ENCODE results near the gene NUSAP1.
A peak's percentile ranks its signal among the peaks of the same experiment; 100 is the strongest.
"Not testable (repeated sequence)": the region's sequence is repeated elsewhere in the genome, so short reads cannot be mapped to it uniquely, and the experiment has no call there.

The NUSAP1 gene

GRCh38 chr15:41332194-41333025 lies at the start of gene NUSAP1, which contains the start of gene OIP5:
Gene NUSAP1 (plus strand): TSS chr15:41332881. CDS start chr15:41332958, 77 bp downstream.
Gene OIP5 (minus strand): TSS chr15:41332591. CDS start chr15:41332561, 30 bp downstream.
- DNase-seq (ENCODE audit: low spot score) = peak; percentile 94

DNA sequence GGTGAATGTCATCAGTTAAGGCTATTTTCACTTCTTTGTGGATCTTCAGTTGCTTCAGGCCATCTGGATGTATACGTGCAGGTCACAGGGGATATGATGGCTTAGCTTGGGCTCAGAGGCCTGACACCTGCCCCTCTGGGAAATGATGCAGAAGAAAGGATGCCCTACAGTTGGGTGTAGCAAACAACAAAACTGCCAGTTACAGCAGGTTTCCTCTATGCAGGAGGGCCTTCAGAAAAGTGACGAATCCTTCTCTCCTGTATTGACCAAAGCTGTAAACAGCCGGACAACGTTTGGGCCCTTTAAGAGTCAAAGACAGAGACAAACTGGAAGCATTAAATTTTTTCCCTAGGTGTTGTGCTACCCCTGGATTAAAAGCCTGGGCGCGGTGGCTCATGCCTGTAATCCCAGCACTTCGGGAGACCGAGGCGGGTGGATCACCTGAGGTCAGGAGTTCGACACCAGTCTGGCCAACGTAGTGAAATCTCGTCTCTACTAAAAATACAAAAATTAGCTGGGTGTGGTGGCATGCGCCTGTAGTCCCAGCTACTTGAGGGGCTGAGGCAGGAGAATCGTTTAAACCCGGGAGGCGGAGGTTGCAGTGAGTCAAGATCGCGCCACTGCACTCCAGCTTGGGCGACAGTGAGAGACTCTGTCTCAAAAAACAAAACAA lies 49.6 kb upstream of the NUSAP1 start:
- not testable (repeated sequence) for DNase-seq (ENCODE audit: low spot score)

- DNase-seq (ENCODE audit: low spot score) = peak; percentile 94
Observed at GRCh38 chr15:41283653-41284426, 48.8 kb upstream of the NUSAP1 start.

GRCh38 chr15:41284427-41285177 lies 48.1 kb upstream of the NUSAP1 start:
- peak; percentile 23 for DNase-seq (ENCODE audit: low spot score)

DNA sequence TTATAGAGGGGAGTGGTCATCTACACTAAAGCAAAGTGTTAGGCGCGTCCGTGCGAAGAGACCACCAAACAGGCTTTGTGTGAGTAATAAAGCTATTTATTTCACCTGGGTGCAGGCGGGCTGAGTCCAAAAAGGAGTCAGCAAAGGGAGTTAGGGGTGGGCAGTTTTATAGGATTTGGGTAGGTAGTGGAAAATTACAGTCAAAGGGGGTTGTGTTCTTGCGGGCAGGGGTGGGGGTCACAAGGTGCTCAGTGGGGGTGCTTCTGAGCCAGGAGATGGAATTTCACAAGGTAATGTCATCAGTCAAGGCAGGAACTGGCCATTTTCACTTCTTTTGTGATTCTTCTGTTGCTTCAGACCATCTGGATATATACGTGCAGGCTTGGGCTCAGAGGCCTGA lies 47.4 kb upstream of the NUSAP1 start:
- DNase-seq (ENCODE audit: low spot score) = no peak

GRCh38 chr15:41286665-41287333 lies 45.9 kb upstream of the NUSAP1 start:
- no peak for DNase-seq (ENCODE audit: low spot score)

DNA sequence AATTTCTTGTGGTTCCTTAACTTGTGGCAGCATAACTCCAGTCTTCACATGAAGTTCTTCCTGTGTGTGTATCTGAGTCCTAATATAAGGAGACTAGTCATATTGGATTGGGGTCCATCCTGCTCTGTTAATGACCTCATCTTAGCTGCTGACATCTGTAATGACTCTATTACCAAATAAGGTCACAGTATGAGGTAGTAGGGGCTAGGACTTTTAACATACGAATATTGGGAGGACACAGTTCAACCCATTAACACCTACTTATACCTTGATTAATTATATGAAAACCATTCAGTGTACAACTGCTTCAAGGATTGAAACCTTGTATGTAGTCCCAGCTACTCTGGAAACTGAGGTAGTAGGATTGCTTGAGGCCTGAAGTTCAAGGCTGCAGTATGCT lies 44.2 kb upstream of the NUSAP1 start:
- DNase-seq (ENCODE audit: low spot score) = no peak

DNA sequence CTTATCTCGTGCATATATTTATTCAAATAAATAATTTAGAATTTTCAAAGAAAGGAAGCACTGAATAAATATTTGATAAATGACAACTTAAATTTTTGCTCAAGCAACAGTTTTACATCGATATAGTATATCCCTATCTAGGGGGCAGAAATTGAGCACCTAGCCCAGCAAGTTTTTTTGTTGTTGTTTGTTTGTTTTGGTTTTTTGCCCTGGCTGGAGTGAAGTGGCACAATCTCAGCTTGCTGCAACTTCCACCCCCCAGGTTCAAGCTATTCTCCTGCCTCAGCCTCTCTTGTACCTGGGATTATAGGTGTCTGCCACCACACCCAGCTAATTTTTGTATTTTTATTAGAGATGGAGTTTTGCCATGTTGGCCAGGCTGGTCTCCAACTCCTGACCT lies 42.7 kb upstream of the NUSAP1 start:
- no peak for DNase-seq (ENCODE audit: low spot score)

DNA sequence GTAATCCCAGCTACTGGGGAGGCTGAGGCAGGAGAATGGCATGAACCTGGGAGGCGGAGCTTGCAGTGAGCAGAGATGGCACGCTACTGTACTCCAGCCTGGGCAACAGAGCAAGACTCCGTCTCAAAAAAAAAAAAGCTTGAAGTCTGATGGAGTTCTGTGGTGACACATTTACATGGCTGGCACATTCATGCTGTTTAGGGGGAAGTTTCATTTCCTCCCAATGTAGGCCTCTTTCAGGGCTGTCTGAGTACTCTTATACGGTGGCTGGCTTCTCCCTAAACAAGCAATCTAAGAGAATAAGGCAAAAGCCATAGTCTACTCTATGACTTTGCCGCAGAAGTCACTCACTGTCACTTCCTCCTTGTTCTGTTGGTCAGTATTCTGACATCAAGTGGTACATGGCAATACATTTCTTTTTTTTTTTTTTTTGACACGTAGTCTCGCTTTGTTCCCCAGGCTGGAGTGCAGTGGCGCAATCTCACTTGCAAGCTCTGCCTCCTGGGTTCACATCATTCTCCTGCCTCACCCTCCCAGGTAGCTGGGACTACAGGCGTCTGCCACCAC lies 41.5 kb upstream of the NUSAP1 start:
- no peak for DNase-seq (ENCODE audit: low spot score)

DNA sequence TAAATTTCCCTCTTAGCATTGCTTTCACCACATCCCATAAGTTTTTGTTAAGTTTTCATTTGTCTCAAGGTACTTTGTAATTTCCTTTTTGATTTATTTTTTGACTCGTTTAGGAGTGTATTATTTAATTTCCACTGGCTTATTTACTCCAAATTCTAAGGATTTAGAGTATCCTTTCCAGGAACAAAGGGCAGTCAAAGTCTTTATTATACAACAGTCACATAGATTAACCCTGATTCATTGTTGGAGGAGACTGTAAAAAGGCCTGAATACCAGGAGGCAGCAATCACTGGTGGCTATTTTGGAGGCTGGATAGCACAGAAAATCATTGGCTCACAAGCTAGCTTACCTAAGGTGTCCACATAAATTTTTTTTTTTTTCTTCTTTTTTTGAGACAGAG lies 40.2 kb upstream of the NUSAP1 start:
- no peak for DNase-seq (ENCODE audit: low spot score)

- DNase-seq (ENCODE audit: low spot score) = not testable (repeated sequence)
Observed at GRCh38 chr15:41301139-41301538, 31.5 kb upstream of the NUSAP1 start.

- DNase-seq (ENCODE audit: low spot score) = no peak
Observed at GRCh38 chr15:41301587-41301986, 31.1 kb upstream of the NUSAP1 start.

GRCh38 chr15:41304149-41304770 lies 28.4 kb upstream of the NUSAP1 start:
- no peak for DNase-seq (ENCODE audit: low spot score)

DNA sequence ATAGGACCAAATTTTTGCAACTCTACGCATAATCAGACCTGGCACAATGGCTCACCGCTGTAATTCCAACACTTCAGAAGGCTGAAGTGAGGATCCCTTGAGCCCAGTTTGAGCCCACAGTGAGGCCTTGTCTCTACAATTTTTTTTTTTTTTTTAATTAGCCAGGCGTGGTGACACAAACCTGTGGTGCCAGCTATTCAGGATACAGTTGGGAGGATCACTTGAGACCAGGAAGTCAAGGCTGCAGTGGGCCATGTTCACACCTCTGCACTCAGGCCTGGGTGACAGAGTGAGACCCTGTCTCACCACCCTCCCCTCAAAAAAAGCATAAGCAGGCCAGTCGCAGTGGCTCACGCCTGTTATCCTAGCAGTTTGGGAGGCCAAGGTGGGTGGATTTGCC lies 25.0 kb upstream of the NUSAP1 start:
- DNase-seq (ENCODE audit: low spot score) = no peak

- no peak for DNase-seq (ENCODE audit: low spot score)
Observed at GRCh38 chr15:41309226-41309905, 23.3 kb upstream of the NUSAP1 start.

GRCh38 chr15:41320805-41321330 lies 11.8 kb upstream of the NUSAP1 start:
- DNase-seq (ENCODE audit: low spot score) = not testable (repeated sequence)

DNA sequence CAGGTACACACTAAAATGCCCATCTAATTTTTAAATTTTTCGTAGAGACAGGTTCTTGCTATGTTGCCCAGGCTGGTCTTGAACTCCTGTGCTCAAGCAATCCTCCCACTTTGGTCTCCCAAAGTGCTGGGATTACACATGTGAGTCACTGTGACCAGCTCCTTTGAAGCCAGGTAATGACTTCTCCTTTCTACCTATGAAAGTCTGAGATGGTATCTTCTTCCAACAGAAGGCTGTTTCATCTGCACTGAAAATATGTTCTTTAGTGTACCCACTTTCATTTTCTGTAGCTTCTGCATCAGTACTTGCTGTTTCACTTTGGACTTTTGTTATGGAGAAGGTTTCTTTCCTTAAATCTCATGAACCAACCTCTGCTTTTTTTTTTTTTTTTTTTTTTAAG lies 9.1 kb upstream of the NUSAP1 start:
- no peak for DNase-seq (ENCODE audit: low spot score)

DNA sequence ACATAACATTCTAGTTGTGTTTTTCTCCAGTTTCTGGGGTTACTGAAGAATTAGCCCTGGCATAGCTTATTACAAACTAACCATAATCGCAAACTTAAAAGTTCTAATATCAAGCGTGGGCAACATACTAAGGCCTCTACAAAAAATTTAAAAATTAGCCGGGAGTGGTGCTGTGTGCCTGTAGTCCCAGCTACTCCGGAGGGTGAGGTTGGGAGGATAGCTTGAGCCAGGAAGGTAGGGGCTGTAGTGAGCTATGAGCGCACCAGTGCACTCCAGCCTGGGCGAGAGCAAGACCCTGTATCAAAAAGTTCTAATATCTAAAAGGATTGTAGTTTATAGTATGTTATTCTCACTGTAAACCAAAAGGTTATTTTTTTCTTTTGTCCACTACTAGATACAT lies 1.4 kb upstream of the NUSAP1 start:
- no peak for DNase-seq (ENCODE audit: low spot score)

DNA sequence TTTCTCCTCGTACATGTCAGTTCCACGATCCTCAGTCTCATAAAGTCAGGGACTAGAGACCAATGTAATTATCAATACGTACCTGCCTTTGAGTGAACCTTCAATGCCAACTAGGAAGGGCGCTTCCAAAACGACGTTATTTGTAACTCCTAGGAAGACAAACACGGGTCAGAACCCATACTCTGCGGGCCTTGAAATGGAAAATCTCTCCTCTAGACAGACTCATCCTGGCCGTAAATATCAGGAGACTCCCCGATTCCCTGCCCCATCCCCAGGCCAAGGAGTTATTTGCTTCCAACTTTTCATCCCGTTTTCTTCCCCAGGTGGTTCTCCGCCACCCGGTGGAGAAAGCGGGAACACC lies 868 bp upstream of the NUSAP1 start:
- DNase-seq (ENCODE audit: low spot score) = peak; percentile 69
